ENCODE results near the gene E2F8.
"Not testable (repeated sequence)": the region's sequence is repeated elsewhere in the genome, so short reads cannot be mapped to it uniquely, and the experiment has no call there.

Gene E2F8, protein sequence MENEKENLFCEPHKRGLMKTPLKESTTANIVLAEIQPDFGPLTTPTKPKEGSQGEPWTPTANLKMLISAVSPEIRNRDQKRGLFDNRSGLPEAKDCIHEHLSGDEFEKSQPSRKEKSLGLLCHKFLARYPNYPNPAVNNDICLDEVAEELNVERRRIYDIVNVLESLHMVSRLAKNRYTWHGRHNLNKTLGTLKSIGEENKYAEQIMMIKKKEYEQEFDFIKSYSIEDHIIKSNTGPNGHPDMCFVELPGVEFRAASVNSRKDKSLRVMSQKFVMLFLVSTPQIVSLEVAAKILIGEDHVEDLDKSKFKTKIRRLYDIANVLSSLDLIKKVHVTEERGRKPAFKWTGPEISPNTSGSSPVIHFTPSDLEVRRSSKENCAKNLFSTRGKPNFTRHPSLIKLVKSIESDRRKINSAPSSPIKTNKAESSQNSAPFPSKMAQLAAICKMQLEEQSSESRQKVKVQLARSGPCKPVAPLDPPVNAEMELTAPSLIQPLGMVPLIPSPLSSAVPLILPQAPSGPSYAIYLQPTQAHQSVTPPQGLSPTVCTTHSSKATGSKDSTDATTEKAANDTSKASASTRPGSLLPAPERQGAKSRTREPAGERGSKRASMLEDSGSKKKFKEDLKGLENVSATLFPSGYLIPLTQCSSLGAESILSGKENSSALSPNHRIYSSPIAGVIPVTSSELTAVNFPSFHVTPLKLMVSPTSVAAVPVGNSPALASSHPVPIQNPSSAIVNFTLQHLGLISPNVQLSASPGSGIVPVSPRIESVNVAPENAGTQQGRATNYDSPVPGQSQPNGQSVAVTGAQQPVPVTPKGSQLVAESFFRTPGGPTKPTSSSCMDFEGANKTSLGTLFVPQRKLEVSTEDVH

DNA sequence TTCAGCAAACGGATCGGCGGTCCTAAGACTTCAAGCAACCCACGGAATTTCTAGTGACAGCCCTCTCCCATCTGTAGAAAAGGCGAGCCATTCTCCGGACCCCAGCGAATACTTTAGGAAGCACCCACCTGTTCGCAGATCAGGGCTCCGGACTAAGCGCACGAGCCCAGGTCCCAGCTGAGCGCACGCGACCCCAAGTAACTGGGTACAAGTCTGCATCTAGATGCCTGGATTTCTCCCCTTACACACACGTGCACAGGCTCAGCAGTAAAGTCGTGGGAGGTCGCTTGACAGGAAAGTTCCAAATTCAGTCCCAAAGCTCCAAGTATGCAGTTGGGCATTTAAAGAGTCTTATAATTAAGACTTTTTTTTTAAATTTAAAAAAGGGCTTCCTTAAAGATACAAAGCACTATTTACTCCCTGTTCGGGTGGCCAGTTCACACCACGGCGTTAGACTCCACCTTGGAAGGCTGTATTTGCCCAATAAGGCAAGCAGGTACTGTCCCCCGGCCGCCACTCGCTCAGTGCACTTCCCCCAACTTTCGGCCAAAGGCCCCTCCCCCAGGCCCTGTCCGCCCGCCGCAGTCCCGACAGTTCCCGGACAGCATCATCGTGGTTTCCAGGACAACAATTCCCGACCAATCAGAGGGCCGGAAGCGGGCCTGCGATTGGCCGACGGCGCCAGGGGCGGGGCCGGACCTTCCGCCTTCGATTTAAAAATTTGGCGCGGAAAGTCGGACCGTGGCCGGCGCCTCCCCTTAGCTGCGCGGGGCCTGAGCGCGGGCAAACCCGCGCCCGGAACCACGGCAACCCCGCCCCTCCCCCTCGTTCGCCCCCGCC, at the start of gene E2F8:
Gene E2F8 (minus strand): TSS at position 526 of the 840 bp plus-strand sequence. CDS start 824 bp downstream, outside the sequence.
- peak; percentile 98 for DNase-seq

GRCh38 chr11:19290356-19290755, 49.6 kb upstream of the E2F8 start:
- no peak for DNase-seq

- no peak for DNase-seq
Measured at GRCh38 chr11:19288256-19288655, 47.5 kb upstream of the E2F8 start.

DNA sequence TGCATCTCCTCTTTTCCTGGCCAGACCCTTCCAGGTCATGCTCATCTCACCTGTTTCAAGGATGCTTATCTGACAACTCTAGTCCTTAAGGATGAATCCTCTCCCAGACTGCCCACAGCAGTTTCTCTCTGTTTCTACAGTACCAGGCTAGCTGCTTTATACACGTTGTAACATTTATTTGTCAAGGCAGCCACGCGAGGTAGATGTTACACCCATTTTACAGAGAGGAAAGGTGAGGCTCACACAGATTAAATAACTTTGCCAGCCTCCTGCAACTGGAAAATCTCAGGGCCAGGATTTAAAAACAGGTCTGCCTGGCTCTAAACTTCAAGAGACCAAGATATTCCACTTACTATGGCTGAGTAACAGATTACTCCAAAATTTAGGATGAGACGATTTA, 45.7 kb upstream of the E2F8 start:
- DNase-seq = no peak

GRCh38 chr11:19284881-19285280, 44.1 kb upstream of the E2F8 start:
- DNase-seq = no peak

GRCh38 chr11:19283991-19284390, 43.2 kb upstream of the E2F8 start:
- no peak for DNase-seq

DNA sequence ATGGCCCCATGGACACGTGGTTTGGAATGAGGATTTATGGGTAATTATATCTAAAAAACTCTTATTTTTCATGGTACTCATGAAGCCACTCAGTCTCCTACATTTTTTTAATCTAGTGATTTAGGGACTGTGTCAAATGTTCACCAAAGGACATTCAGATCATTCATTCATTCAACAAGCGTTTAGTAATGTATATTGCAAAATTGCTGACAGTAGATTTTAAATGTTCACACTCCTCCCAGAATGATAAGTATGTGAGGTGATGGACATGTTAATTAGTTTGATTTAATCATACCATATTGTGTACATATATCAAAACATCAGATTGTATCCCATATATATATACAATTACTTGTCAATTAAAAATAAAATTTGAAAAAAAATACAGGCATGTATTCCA, 40.8 kb upstream of the E2F8 start:
- no peak for DNase-seq

DNA sequence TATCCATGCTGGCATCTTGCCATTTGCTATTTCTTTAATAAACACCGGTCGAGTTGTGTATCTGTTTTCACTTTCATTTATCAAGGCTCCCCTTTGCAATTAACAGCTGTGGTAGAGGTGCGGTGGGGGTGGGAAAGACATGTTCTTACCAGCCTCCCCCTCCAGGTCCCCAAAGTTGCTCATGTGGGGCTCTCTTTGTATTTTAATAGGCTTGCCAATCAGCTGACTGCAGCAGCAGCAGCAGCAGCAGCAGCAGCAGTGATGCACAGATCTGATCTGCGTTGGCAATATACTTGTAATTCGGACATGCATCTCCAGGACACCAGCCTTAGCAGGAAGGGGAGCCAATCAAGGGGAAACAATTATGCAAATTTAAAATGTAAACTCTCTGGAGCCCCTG, 40.3 kb upstream of the E2F8 start:
- no peak for DNase-seq

DNA sequence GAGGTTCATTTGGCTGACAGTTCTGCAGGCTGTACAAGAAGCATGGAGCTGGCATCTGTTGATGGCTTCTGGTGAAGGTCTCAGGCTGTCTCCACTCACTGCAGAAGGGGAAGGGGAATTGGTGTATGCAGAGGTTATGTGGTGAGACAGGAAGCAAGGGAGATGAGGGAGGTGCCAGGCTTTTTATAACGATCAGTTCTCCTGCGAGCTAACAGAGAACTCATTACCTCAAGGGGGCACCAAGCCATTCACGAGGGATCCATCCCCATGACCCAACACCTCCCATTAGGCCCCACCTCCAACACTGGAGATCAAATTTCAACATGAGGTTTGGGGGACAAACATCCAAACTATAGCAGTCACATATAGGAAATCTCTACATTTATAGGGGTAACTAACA, 38.7 kb upstream of the E2F8 start:
- DNase-seq = no peak

- DNase-seq = no peak
Measured at GRCh38 chr11:19276859-19277808, 36.4 kb upstream of the E2F8 start.

GRCh38 chr11:19275496-19275895, 34.8 kb upstream of the E2F8 start:
- DNase-seq = no peak

- not testable (repeated sequence) for DNase-seq
Measured at GRCh38 chr11:19273219-19273618, 32.5 kb upstream of the E2F8 start.

- DNase-seq = no peak
Measured at GRCh38 chr11:19268909-19269308, 28.2 kb upstream of the E2F8 start.

- DNase-seq = no peak
Measured at GRCh38 chr11:19267567-19267966, 26.8 kb upstream of the E2F8 start.

- no peak for DNase-seq
Measured at GRCh38 chr11:19263333-19263732, 22.6 kb upstream of the E2F8 start.

DNA sequence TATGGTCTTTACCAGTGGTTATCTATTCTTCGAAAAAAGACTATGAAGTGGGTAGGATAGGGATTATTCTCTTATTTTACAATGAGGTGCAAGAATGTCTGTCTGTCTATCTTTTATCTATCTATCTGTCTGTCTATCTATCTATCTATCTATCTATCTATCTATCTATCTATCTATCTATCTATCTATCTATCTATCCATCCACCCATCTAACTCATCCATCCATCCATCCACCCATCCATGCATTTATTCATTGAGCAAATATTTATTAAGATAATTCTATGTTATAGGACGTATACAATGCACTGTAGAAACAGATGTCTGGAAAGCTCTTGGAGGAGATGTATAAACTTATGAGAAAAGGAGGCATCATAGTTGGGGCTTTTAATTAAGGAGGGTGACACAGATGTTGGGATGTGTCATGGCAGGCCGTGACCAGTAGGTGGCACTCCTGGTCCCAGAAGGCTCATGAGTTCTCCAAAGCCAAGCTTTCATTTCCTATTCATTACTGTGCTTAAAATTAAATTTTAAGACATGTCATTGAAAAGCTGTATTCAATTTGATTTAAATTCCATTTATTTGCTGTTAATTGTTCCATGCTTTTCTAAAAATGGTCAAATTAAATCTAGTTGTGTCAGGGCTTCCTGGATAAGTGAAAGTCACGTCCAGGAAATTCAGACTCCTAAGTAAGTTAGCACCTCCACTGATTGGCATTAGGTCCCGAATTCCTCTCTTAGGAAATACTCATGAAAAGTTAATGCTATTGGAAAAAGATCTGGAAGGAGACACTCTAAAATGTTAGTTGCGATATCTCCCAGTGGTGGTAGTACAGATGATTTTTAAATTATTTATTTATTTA, 19.0 kb upstream of the E2F8 start:
- DNase-seq = peak; percentile 63

DNA sequence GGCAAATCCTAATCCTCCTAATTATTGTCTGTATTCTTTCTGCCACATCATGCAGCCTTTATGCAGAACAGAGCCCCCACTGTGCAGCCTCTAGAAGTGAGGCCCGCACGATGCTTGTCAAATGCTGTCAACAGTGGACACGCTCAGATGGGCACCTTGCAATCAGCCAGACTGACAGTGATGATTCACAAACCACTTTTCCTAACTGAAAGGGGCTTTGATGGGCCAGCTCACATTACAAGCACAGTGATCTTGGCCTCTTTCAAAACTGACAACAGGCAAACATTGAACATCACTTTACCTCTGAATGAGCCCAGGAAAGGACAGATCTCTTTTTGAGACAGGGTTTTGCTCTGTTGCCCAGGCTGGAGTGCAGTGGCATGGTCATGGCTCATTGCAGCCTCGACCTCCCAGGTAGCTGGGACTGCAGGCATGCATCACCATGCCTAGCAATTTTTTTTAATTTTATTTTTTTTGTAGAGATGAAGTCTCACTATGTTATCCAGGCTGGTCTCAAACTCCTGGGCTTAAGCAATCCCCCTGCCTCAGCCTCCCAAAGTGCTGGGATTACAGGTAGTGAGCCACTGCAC, 18.0 kb upstream of the E2F8 start:
- DNase-seq = peak; percentile 94

GRCh38 chr11:19254441-19254840, 13.7 kb upstream of the E2F8 start:
- DNase-seq = not testable (repeated sequence)

DNA sequence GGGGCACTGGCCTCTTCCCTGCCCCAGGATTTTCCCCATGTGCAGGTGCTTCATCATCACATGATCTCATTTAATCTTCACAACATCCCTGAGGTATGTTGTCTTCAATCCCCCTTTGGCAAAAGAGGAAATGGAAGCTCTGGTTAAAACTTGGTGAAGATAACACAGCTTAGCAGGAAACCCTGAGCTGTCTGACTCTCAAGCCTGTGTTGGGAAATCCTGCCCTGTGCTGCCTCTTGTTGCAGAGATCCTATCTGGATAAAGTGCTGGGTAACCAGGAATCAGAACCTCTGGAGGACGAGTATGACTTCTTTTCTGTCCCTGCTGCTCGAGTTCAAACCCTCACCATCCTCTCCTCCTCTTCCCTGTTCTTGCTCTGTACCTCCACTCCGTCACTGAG, 13.1 kb upstream of the E2F8 start:
- no peak for DNase-seq

- DNase-seq = peak; percentile 29
Measured at GRCh38 chr11:19253153-19253745, 12.5 kb upstream of the E2F8 start.

Measured in NCI-H345 (cell line).